Left lung (tissue), 10 donors: ENCODE data around the gene C2orf68. TPM values are rescaled to one million over a fixed set of nuclear protein-coding genes. Genes with fewer than 3 reads are reported as not detected.

Experiments
- ATAC-seq: fragments of 200-7000 bp; cut with Tn5 transposase; one replicate; pipeline ENCODE4 v1.9.1; 2020; ENCODE audit warnings: moderate library complexity
- DNase-seq, 4 donors: peaks; one replicate each; pipeline ENCODE4 v3.0.0-alpha.2; 2013 to 2020
- H3K27ac ChIP-seq, 2 donors: fragments of 200-600 bp; sonication (generic) in 1 of 2; one replicate each; pipeline versions ENCODE4 v1.5.0 to v1.8.0; 2020 to 2021
- H3K27me3 ChIP-seq, 2 donors: fragments of 200-600 bp; sonication (generic) in 1 of 2; one replicate each; pipeline versions ENCODE4 v1.5.0 to v1.8.0; 2020 to 2021
- H3K36me3 ChIP-seq, 2 donors: fragments of 200-600 bp; sonication (generic) in 1 of 2; one replicate each; pipeline versions ENCODE4 v1.5.0 to v1.8.0; 2020 to 2021
- H3K4me1 ChIP-seq, 2 donors: fragments of 200-600 bp; one replicate each; pipeline ENCODE4 v1.8.0; 2021
- H3K4me3 ChIP-seq, 2 donors: fragments of 200-600 bp; sonication (generic) in 1 of 2; one replicate each; pipeline versions ENCODE4 v1.5.0 to v1.8.0; 2020 to 2021; ENCODE audit warnings: mild to moderate bottlenecking in 1 of 2
- H3K9me3 ChIP-seq, 2 donors: fragments of 200-600 bp; sonication (generic) in 1 of 2; one replicate each; pipeline versions ENCODE4 v1.5.0 to v1.8.0; 2020 to 2021
- CTCF ChIP-seq, 2 donors: fragments of 200-600 bp; sonication (generic) in 1 of 2; IDR thresholded peaks; one replicate each; pipeline versions ENCODE4 v1.5.0 to v1.8.0; 2021; ENCODE audit warnings: antibody characterized with exemption in 2 of 2
- intact Hi-C, 2 donors: fragments of 100-400 bp; cut with DNase I; formaldehyde crosslinking; loops; one replicate each; pipeline versions ENCODE4 v1.11.2 to v1.14.2; 2022
- polyA plus RNA-seq, 6 donors: library from polyadenylated mRNA; unstranded; fragments of 120-200 nt; gene quantifications; one replicate each; pipeline ENCODE4 v1.2.1, GENCODE V29; 2013; ENCODE audit not compliant: insufficient read length in 6 of 6
- total RNA-seq, 2 donors: library from RNA; stranded (reverse); fragmentation: NEBNext Ultra II Directional; extraction: Animal tissue kit (Norgen Biotek cat#: 25700); gene quantifications; one replicate each; pipeline ENCODE4 v1.2.1, GENCODE V29; 2021
- donor health status: DM: no; HTN: yes; CAD: no.
- donor health status: DM: no; HTN: no; CAD: no.

The C2orf68 gene
- total and polyA plus RNA-seq, 8 donors, result 37.0 to 79.0 (median 72.5) TPM

- peak overlapping the region; percentile 25 to 62 for H3K27ac ChIP-seq
Observed at GRCh38 chr2:85647823-85648526, 36.1 kb upstream of the C2orf68 start.

GRCh38 chr2:85646166-85646565 lies 34.3 kb upstream of the C2orf68 start:
- DNase-seq (no peak), ATAC-seq (no peak)
- intact Hi-C loops, result no loop called here
- no peaks in the 10 kb centered on the region for H3K9me3 ChIP-seq
- H3K4me3 ChIP-seq, result no peak overlapping the region
- H3K4me1 ChIP-seq, result peaks cover 6 to 20% of the 10 kb centered on the region in 2 donors
- no peak for TF ChIP-seq CTCF (IDR thresholded peaks at IDR 0.05)
- no peaks in the 10 kb centered on the region for H3K27me3 ChIP-seq
- no peak overlapping the region for H3K27ac ChIP-seq
- H3K36me3 ChIP-seq, result peaks cover 0 to 100% of the 10 kb centered on the region in 2 donors

More at GRCh38 chr2:85647823-85648526, 36.1 kb upstream of the C2orf68 start:
- intact Hi-C loops, result no loop called here
- no peak for DNase-seq
- H3K4me3 ChIP-seq, result no peak overlapping the region
- no peak for ATAC-seq
- no peaks in the 10 kb centered on the region for H3K9me3 ChIP-seq
- H3K36me3 ChIP-seq, result peaks cover 0 to 96% of the 10 kb centered on the region in 2 donors
- H3K27me3 ChIP-seq, result no peaks in the 10 kb centered on the region
- peaks cover 10 to 20% of the 10 kb centered on the region in 2 donors for H3K4me1 ChIP-seq
- no peak for TF ChIP-seq CTCF (IDR thresholded peaks at IDR 0.05)

- Histone ChIP-seq H3K9me3 (no peaks in the 10 kb centered on the region), H3K27me3 (no peaks in the 10 kb centered on the region), H3K4me1 (peaks cover 6 to 19% of the 10 kb centered on the region in 2 donors), H3K27ac (no peak overlapping the region), H3K36me3 (peaks cover 0 to 100% of the 10 kb centered on the region in 2 donors), H3K4me3 (no peak overlapping the region)
- no peak for TF ChIP-seq CTCF (IDR thresholded peaks at IDR 0.05)
- DNase-seq, result no peak
- ATAC-seq, result no peak
- intact Hi-C loops, result loop anchor here in 1 of 2 donors (5.0 kb wide), 1 partner anchor 167 kb away; no protein-coding TSS in a partner anchor
Observed at GRCh38 chr2:85644909-85645308, 33.0 kb upstream of the C2orf68 start.

GRCh38 chr2:85642725-85643124 lies 30.9 kb upstream of the C2orf68 start:
- intact Hi-C loops, result loop anchor here in 1 of 2 donors (5.0 kb wide), 1 partner anchor 170 kb away; no protein-coding TSS in a partner anchor
- Histone ChIP-seq H3K9me3 (no peaks in the 10 kb centered on the region), H3K4me1 (peaks cover 0 to 3% of the 10 kb centered on the region in 2 donors), H3K27me3 (no peaks in the 10 kb centered on the region), H3K4me3 (no peak overlapping the region), H3K27ac (no peak overlapping the region), H3K36me3 (peaks cover 0 to 100% of the 10 kb centered on the region in 2 donors)
- ATAC-seq (no peak), DNase-seq (no peak)
- no peak for TF ChIP-seq CTCF (IDR thresholded peaks at IDR 0.05)

- TF ChIP-seq CTCF (IDR thresholded peaks at IDR 0.05), result no peak
- H3K36me3 ChIP-seq, result peaks cover 0 to 96% of the 10 kb centered on the region in 2 donors
- DNase-seq (no peak), ATAC-seq (no peak)
- H3K27me3 ChIP-seq, result no peaks in the 10 kb centered on the region
- H3K9me3 ChIP-seq, result no peaks in the 10 kb centered on the region
- peaks cover 0 to 6% of the 10 kb centered on the region in 2 donors for H3K4me1 ChIP-seq
- intact Hi-C loops, result no loop called here
- H3K4me3 ChIP-seq, result no peak overlapping the region
- no peak overlapping the region for H3K27ac ChIP-seq
Observed at GRCh38 chr2:85635636-85636035, 23.8 kb upstream of the C2orf68 start.
